SH-SY5Y (cell line): ENCODE data around the gene DNAH17.

Experiments
- GATA2 ChIP-seq: IDR thresholded peaks from 2 replicates; pipeline ENCODE4 v1.6.1; 2011; ENCODE audit warnings: mild to moderate bottlenecking, low read depth, low read length
- GATA3 ChIP-seq: IDR thresholded peaks from 2 replicates; pipeline ENCODE4 v1.6.1; 2011; ENCODE audit warnings: low read depth, mild to moderate bottlenecking, low read length, moderate library complexity

DNA sequence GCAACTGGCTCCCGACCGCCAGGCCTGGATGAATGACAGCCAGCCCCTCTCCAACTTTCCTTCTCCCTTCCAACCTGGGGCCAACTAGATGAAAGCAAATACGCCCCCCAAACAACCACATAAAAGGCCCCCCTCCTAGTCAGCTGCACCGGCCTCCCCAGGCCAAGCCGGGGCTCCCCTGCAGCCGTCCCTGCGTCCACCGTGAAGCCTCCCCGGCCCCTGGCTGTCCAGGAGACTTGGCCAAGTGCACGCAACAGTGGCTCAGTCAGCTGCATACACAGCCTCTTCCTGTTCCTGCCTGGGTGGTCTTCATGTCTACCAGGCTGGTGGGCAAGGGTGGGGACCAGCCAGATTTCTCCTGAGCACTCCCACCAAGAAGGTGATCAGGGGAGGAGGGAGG lies 16.0 kb downstream of the DNAH17 start:
- TF ChIP-seq GATA3 (no peak), GATA2 (no peak)
